ENCODE results near the gene NR2F1-AS1. TPM values are rescaled to one million over a fixed set of nuclear protein-coding genes. Genes with fewer than 3 reads are reported as not detected.
"Not testable (repeated sequence)": the region's sequence is repeated elsewhere in the genome, so short reads cannot be mapped to it uniquely, and the experiment has no call there.

The NR2F1-AS1 gene
- polyA plus RNA-seq, 1 donor from 2014 or later: not detected

DNA sequence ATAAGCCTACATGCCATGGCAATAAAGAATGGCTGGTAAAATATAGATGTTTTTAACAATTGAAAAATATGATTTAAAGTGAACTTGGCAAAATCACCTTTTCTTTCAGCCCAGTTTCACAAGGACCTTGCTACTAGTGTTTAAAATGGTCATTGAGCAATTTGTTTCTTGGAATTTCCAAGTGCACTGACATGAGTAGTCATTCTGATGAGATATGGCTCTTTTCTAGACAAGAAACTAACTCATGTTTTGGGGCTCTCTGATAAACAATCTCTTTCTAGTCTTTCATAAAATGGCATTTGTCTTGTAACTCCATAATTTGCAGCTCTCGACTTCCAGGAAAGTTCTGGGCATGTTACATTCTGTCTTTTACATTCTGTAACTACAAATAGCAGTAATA, 176.8 kb downstream of the NR2F1-AS1 start:
- no peaks in the 10 kb centered on the region for H3K4me1 Mint-ChIP-seq
- H3K36me3 Mint-ChIP-seq: no peaks in the 10 kb centered on the region
- no peak overlapping the region for H3K27ac Mint-ChIP-seq
- H3K9me3 Mint-ChIP-seq: peaks cover 0 to 3% (median 1%) of the 10 kb centered on the region in 3 donors
- no peak overlapping the region for H3K4me3 Mint-ChIP-seq
- H3K27me3 Mint-ChIP-seq: peaks cover 1% of the 10 kb centered on the region

DNA sequence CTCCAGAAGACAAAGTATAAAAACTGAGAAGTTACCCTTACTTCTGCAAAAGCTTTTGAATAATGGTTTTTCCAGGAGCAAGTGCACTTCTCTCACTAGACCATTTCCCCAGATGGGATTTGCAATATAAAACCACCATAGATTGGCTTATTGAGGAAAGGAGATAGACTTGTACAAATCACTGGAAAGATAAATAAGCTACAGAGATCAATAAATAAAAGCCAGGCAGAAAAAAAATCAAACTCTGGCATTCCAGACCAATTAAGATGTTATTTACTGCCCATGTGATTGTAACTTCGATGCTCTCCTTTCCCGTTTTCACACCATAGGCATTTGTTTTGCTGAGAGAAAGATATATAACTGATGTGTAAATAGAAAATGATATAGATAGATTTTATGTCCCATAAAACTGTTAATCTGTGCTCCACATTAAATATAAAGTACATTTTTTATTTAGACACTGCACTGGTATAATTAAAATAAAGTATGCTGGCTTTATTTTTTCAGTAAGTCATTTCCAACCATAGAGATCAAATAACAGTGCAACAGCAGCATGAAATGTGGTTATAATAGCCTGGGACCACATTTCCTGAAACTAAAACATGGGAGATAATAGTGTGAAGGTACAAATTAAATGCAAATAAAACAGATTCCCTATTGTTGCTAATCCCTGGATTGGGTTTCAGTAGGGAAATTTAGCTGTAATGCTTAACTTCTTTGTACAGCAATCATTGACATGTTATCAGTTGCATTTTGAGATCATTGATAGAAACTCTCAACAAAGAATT, 177.7 kb downstream of the NR2F1-AS1 start:
- Mint-ChIP-seq H3K4me3 (no peak overlapping the region), H3K27me3 (peaks cover 1% of the 10 kb centered on the region), H3K36me3 (no peaks in the 10 kb centered on the region), H3K4me1 (no peaks in the 10 kb centered on the region), H3K27ac (no peak overlapping the region), H3K9me3 (peaks cover 0 to 3% (median 1%) of the 10 kb centered on the region in 3 donors)

DNA sequence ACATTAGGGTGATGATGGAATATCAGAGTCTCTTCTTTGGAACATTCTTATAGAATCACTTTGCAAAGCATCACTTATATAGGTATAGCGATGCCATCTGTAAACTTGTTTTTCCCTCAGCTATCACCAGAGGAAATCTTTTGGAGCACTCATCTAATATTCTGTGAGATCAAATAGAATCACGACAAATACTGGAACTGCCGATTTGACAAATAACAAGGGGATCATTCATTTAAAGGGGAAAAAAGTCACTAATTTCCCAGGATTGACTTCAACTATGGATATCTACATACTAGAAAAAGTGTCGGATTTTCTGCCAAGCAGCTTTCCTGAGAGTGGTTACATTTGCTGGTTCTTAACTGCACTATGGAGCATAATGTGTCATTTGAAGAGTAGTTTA, 178.6 kb downstream of the NR2F1-AS1 start:
- Mint-ChIP-seq H3K9me3 (peaks cover 3 to 6% (median 3%) of the 10 kb centered on the region in 3 donors), H3K36me3 (no peaks in the 10 kb centered on the region), H3K4me3 (no peak overlapping the region), H3K27me3 (peaks cover 5% of the 10 kb centered on the region), H3K4me1 (no peaks in the 10 kb centered on the region), H3K27ac (no peak overlapping the region)

DNA sequence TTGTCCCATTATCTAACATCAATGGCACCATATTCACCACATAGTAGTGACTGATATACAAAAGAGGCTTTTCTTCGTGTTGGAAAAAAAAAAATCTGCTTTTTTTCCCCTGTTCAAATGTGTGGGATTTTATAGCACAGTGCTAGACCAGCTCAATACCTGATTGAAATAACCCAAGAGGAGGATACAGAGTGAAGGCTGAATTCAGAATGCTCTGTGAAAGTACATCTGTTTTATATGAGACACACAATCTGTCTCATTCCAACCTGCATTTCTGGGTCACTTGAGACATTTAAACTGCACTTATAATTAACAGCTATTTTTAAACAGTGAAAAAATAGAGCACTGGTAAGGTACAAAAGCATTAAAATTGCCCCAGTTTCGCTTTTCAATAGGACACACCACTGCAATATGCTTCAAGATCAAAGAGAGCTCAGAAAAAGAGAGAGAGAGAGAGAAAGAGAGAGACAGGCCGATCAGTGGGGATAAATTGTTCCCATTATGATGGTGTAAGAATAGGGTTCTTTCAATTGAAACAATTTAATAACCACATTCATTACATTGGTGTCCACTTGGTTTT, 179.3 kb downstream of the NR2F1-AS1 start:
- Mint-ChIP-seq H3K4me1 (no peaks in the 10 kb centered on the region), H3K4me3 (no peak overlapping the region), H3K36me3 (no peaks in the 10 kb centered on the region), H3K9me3 (peaks cover 3 to 6% (median 3%) of the 10 kb centered on the region in 3 donors), H3K27me3 (peaks cover 6% of the 10 kb centered on the region), H3K27ac (no peak overlapping the region)

DNA sequence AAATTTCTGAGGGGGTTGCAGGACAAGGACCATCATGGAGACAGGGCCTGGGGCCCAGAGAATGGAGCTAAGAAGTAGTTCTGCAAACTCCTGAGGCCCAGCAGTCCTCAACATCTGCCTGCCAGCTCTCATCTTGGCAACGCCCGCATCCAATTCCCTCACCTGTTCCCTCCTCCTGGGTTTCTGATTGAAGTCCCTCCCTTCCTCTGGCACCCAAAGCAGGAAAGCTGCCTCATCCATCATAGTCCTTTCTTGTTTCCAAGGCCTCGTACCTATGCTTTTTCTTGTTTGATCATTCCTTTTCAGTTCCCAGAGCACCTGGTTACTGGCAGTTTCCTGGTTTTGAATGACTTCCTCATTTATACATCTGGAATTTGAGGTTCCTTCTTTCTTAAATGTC, 181.3 kb downstream of the NR2F1-AS1 start:
- no peaks in the 10 kb centered on the region for H3K36me3 Mint-ChIP-seq
- peaks cover 4 to 8% (median 6%) of the 10 kb centered on the region in 3 donors for H3K9me3 Mint-ChIP-seq
- no peak overlapping the region for H3K27ac Mint-ChIP-seq
- no peak overlapping the region for H3K4me3 Mint-ChIP-seq
- peaks cover 6% of the 10 kb centered on the region for H3K27me3 Mint-ChIP-seq
- no peaks in the 10 kb centered on the region for H3K4me1 Mint-ChIP-seq

DNA sequence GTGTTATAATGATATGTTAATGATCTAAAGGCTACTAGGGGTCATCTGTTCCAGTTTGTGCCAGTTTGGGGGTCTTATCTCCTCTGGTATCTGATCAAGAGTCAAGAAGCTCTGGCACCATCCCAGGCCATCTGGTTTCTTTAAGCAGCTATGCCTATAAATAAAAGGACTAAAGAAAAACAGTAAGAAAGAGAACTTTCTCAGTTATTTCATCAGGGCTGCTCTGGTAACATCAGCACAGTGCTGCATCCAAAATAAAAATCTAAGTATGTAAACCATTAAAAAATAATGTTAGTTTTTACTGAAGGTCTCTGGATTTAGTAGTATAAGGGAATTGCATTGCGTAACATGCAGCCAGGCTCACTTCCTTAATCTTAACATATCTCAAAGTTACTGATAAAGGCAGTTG, 185.0 kb downstream of the NR2F1-AS1 start:
- Mint-ChIP-seq H3K4me3 (no peak overlapping the region), H3K9me3 (peaks cover 4 to 14% (median 12%) of the 10 kb centered on the region in 3 donors), H3K27ac (no peak overlapping the region), H3K27me3 (peaks cover 4% of the 10 kb centered on the region), H3K36me3 (no peaks in the 10 kb centered on the region), H3K4me1 (no peaks in the 10 kb centered on the region)

DNA sequence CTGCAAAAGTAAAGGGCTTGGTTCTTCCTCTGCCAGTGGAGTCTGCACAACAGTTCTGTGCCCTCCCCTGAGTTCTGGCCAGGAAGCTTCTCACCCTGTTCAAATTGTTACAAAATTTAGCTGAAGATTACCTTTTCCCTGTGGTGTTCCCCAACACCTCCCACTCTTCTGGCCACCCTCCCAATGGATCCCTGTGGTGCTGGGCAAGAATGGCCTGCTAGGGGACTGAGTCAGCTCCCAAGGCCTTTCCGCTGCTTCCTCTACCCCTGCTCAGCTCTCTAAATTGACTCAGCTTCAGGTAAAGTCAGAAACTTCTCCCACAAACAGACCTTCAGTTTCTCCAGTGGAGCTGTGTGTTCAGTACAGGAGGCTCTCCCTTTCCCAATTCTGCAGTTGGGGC, 186.0 kb downstream of the NR2F1-AS1 start:
- no peak overlapping the region for H3K4me3 Mint-ChIP-seq
- peaks cover 4 to 14% (median 10%) of the 10 kb centered on the region in 3 donors for H3K9me3 Mint-ChIP-seq
- H3K27me3 Mint-ChIP-seq: peaks cover 4% of the 10 kb centered on the region
- no peaks in the 10 kb centered on the region for H3K4me1 Mint-ChIP-seq
- no peaks in the 10 kb centered on the region for H3K36me3 Mint-ChIP-seq
- H3K27ac Mint-ChIP-seq: no peak overlapping the region

DNA sequence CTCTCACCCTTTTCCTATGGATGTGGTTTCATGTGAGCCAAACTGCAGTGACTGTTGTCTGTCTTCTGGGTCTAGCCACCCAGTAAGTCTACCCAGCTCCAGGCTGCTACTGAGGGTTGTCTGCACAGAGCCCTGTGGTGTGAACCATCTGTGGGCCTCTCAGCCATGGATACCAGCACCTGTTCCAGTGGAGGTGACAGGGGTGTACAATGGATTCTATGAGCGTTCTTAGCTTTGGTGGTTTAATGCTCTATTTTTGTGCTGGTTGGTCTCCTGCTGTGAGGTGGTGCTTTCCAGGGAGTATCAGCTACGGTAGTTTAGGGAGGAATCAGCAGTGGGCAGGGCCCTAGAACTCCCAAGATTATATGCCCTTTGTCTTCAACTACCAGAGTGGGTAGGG, 186.7 kb downstream of the NR2F1-AS1 start:
- Mint-ChIP-seq H3K36me3 (no peaks in the 10 kb centered on the region), H3K4me3 (no peak overlapping the region), H3K4me1 (no peaks in the 10 kb centered on the region), H3K9me3 (peaks cover 4 to 14% (median 9%) of the 10 kb centered on the region in 3 donors), H3K27ac (no peak overlapping the region), H3K27me3 (peaks cover 4% of the 10 kb centered on the region)

DNA sequence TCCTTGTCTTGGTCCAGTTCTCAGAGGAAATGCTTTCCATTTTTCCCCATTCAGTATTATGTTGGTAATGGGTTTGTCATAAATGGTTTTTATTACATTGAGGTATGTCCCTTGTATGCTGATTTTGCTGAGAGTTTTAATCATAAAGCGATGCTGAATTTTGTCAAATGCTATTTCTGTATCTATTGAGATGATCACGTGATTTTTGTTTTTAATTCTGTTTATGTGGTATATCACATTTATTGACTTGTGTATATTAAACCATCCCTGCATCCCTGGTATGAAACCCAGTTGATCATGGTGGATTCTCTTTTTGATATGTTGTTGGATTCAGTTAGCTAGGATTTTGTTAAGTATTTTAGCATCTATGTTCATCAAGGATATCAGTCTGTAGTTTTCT, 189.8 kb downstream of the NR2F1-AS1 start:
- peaks cover under 1 to 12% (median 4%) of the 10 kb centered on the region in 3 donors for H3K9me3 Mint-ChIP-seq

DNA sequence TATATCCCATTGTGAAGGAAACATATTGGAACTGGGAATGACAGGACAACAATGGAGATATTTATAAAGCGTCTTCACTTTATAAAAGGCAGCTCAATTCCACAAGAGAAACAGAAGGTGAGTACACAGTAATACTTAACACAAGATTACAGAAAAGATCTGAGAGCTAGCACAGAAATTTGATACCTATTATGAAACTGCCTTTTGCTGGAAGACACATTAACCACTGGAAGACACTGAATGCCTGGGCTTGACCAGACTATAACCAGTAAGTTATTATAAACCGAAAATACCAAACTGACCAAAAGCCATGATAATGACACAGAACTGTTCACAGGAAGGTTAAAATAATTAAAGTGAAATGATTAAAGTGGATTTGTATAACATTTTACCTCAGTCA, 195.4 kb downstream of the NR2F1-AS1 start:
- no peaks in the 10 kb centered on the region for H3K36me3 Mint-ChIP-seq
- H3K9me3 Mint-ChIP-seq: peaks cover 0 to 7% (median 0%) of the 10 kb centered on the region in 3 donors
- no peak overlapping the region for H3K4me3 Mint-ChIP-seq
- H3K4me1 Mint-ChIP-seq: no peaks in the 10 kb centered on the region
- H3K27me3 Mint-ChIP-seq: no peaks in the 10 kb centered on the region
- H3K27ac Mint-ChIP-seq: no peak overlapping the region

More for the DNA sequence above, 189.8 kb downstream of the NR2F1-AS1 start:
- H3K4me3 Mint-ChIP-seq, H3K36me3 Mint-ChIP-seq, H3K27me3 Mint-ChIP-seq, H3K27ac Mint-ChIP-seq, H3K4me1 Mint-ChIP-seq: not testable (repeated sequence)

DNA sequence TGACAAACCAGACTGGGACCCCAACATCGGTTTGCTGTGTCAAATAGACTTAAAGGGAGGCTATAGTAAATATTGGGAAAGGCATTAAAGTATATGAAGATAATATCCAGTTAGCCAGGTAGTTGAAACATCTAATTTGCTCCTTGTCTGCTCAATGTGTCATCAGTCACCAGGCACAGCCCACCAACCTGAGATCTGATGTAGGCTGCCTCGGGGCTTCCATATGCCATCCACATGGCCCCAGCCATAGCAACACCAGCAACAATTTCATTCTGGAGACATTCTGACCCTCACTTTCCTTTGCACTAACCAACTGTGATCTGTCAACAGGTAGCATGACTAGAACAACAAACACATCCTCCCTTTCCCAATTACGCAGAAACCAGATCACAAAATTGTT, 196.0 kb downstream of the NR2F1-AS1 start:
- H3K27ac Mint-ChIP-seq: no peak overlapping the region

DNA sequence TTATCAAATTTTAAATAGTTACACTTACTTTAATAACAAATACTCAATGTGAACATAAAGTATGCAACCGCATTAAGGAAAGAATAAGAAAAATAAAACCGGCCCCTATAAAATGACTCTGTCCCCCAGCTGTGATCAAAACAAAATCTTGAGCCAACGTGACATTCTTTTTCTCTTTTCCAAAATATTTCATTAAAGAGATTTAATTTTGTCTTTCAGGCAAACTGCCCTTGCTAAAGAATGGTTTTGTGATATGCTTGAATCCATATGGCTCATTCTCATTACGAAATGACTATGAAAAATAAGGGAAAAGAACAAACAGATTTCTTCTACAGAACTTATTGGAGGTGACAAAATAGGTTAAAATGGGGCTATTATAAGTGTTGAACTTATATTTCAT, 197.0 kb downstream of the NR2F1-AS1 start:
- Mint-ChIP-seq H3K4me1 (no peaks in the 10 kb centered on the region), H3K9me3 (peaks cover 0 to 4% (median 0%) of the 10 kb centered on the region in 3 donors), H3K36me3 (no peaks in the 10 kb centered on the region), H3K4me3 (no peak overlapping the region), H3K27ac (no peak overlapping the region), H3K27me3 (no peaks in the 10 kb centered on the region)

More for the DNA sequence above, 196.0 kb downstream of the NR2F1-AS1 start:
- H3K36me3 Mint-ChIP-seq: no peaks in the 10 kb centered on the region
- peaks cover 0 to 7% (median 0%) of the 10 kb centered on the region in 3 donors for H3K9me3 Mint-ChIP-seq
- no peaks in the 10 kb centered on the region for H3K27me3 Mint-ChIP-seq
- no peaks in the 10 kb centered on the region for H3K4me1 Mint-ChIP-seq
- no peak overlapping the region for H3K4me3 Mint-ChIP-seq

DNA sequence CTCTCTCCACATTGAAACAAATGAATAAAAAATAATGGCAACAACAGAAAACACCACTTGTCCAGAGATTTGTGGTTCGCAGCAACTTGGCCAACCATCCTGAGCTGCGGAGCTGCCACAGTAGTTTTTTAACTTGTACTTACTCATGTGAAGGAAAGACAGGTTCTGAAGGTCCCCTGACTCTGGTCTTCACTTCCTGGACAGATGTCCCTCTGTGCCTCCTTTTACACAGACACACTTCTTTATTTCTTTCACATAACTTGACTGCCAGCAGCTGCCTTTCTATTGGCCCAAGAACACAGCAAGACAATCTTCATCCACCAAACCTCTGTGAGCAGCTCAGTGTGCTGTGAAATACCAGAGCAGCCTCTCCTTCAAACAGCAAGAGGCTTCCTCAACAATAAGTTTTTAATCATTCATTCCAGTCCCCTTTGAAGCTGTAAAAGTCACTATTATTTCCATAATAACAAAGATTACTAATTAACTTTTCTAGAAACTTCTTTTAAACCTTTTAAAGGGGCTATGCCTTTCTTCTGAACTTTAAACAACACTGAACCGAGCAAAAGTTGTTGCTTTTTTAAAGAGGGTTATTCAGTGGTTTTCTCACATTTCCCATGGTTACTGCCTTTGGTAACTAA, 198.7 kb downstream of the NR2F1-AS1 start:
- Mint-ChIP-seq H3K4me3 (no peak overlapping the region), H3K27me3 (no peaks in the 10 kb centered on the region), H3K36me3 (no peaks in the 10 kb centered on the region), H3K27ac (no peak overlapping the region), H3K9me3 (peaks cover 0 to 3% (median 0%) of the 10 kb centered on the region in 3 donors), H3K4me1 (no peaks in the 10 kb centered on the region)

DNA sequence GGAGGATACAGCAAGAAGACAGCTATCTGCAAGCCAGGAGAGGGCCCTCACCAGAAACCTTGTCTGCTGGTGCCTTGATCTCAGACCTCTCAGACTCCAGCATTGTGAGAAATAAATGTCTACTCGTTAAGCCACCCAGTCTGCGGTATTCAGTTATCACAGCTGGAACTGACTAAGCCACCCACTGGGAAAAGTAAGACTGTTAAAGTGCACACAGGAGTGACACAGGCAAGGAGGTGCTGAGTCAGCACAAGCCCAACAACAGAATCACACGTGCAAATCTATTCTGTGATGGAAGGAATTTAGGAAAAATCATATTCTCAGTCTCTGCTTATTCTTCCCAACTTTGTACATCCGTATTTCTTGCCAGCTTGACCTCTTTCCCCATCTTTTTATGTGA, 200.0 kb downstream of the NR2F1-AS1 start:
- H3K27me3 Mint-ChIP-seq: no peaks in the 10 kb centered on the region
- no peaks in the 10 kb centered on the region for H3K4me1 Mint-ChIP-seq
- H3K36me3 Mint-ChIP-seq: no peaks in the 10 kb centered on the region
- H3K4me3 Mint-ChIP-seq: no peak overlapping the region
- peaks cover 0 to 3% (median 0%) of the 10 kb centered on the region in 3 donors for H3K9me3 Mint-ChIP-seq
- no peak overlapping the region for H3K27ac Mint-ChIP-seq

DNA sequence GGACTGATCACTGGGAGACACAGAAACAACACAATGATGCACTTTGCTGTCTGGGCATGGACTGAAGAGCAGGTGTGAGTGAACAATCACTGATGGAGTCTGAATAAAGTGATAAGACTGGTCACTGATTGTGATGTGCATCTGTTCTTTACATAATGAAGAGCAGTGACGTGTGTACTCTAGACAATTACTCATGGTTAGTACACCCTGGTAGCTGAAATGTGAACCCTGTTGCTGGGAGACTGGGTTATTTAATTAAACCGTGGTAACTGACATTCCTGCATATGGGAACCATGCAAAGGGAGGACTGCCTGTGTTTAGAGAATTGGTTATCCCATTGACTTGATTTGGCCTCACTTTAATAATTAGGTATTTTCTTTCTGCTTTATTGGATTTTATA, 202.9 kb downstream of the NR2F1-AS1 start:
- no peaks in the 10 kb centered on the region for H3K27me3 Mint-ChIP-seq
- H3K4me1 Mint-ChIP-seq: no peaks in the 10 kb centered on the region
- peaks cover 0 to 4% (median 1%) of the 10 kb centered on the region in 3 donors for H3K9me3 Mint-ChIP-seq
- no peaks in the 10 kb centered on the region for H3K36me3 Mint-ChIP-seq
- no peak overlapping the region for H3K4me3 Mint-ChIP-seq
- H3K27ac Mint-ChIP-seq: no peak overlapping the region

Measured in IgD-negative memory B cell (primary cell).